Natural killer cell (primary cell): Measurements from ENCODE around the gene PPL. TPM values are rescaled to one million over a fixed set of nuclear protein-coding genes. Genes with fewer than 3 reads are reported as not detected.

Experiments
- ATAC-seq, 3 donors: fragments of 150-1000 bp in 2 of 3; fragments of 200-7000 bp in 1 of 3; cut with Tn5 transposase; 1 replicate in 1 of 3; 2 replicates in 2 of 3; pipeline ENCODE4 v1.10.0; 2021; ENCODE audit warnings: mild to moderate bottlenecking in 2 of 3, moderate library complexity in 2 of 3
- DNase-seq, 2 donors: peaks; one replicate each; pipeline versions ENCODE4 v3.0.0 to v3.0.0-alpha.2; 2013 to 2021; ENCODE audit warnings: mixed read lengths in 1 of 2
- H3K27ac ChIP-seq: one replicate; pipeline ENCODE4 v1.5.1; 2013; ENCODE audit warnings: mild to moderate bottlenecking, low read length
- H3K27me3 ChIP-seq: one replicate; pipeline ENCODE4 v1.6.1; 2013; ENCODE audit warnings: low read length; ENCODE audit not compliant: control insufficient read depth, insufficient read depth
- H3K36me3 ChIP-seq: one replicate; pipeline ENCODE4 v1.6.1; 2013; ENCODE audit warnings: low read length; ENCODE audit not compliant: control insufficient read depth, insufficient read depth
- H3K4me1 ChIP-seq: one replicate; pipeline ENCODE4 v1.6.1; 2013; ENCODE audit warnings: low read length; ENCODE audit not compliant: control insufficient read depth, insufficient read depth
- H3K4me3 ChIP-seq: one replicate; pipeline ENCODE4 v1.5.1; 2013; ENCODE audit warnings: low read length
- H3K9me3 ChIP-seq: one replicate; pipeline ENCODE4 v1.6.1; 2013; ENCODE audit warnings: low read length; ENCODE audit not compliant: control insufficient read depth, insufficient read depth
- H3K27ac Mint-ChIP-seq, 2 donors: one replicate each; pipeline ENCODE4 v1.8.0; 2022; ENCODE audit warnings: mild to moderate bottlenecking in 2 of 2, mixed read lengths in 2 of 2, moderate library complexity in 1 of 2
- H3K27me3 Mint-ChIP-seq, 2 donors: one replicate each; pipeline ENCODE4 v1.8.0; 2022; ENCODE audit warnings: low read depth in 2 of 2, mixed read lengths in 2 of 2
- H3K36me3 Mint-ChIP-seq: one replicate; pipeline ENCODE4 v1.8.0; 2022; ENCODE audit warnings: mixed read lengths
- H3K4me1 Mint-ChIP-seq, 2 donors: one replicate each; pipeline ENCODE4 v1.8.0; 2022; ENCODE audit warnings: mixed read lengths in 2 of 2
- H3K4me3 Mint-ChIP-seq: one replicate; pipeline ENCODE4 v1.8.0; 2022; ENCODE audit warnings: mild to moderate bottlenecking, moderate library complexity, mixed read lengths
- H3K9me3 Mint-ChIP-seq, 2 donors: one replicate each; pipeline ENCODE4 v1.8.0; 2022; ENCODE audit warnings: mixed read lengths in 2 of 2
- CTCF ChIP-seq: fragments of 200-600 bp; IDR thresholded peaks from one replicate; pipeline ENCODE4 v1.8.0; 2022; ENCODE audit warnings: antibody characterized with exemption
- WGBS: methylation state at CpG from one replicate; pipeline ENCODE4 v1.1.7; 2013; ENCODE audit warnings: missing lambda C conversion rate; ENCODE audit not compliant: insufficient coverage; 5-methylcytosine and 5-hydroxymethylcytosine counted together
- intact Hi-C: fragments of 100-400 bp; cut with micrococcal nuclease; formaldehyde crosslinking; loops from one replicate; pipeline ENCODE4 v1.14.2; 2022
- total RNA-seq, 4 donors: library from RNA; stranded (reverse); fragments of 120-200 nt in 1 of 4; gene quantifications; one replicate each; pipeline versions ENCODE4 v1.2.3 to v1.2.4, GENCODE V29; 2013 to 2022

The PPL gene
- total RNA-seq, 3 donors from 2014 or later (not counting 1 experiment from before 2014, with no cell fraction given) = not detected

- ATAC-seq (no peak), DNase-seq (no peak)
- no peak overlapping the region for H3K4me3 ChIP-seq
- H3K27ac ChIP-seq = no peak overlapping the region
- H3K9me3 ChIP-seq = no peaks in the 10 kb centered on the region
- H3K27me3 ChIP-seq = no peaks in the 10 kb centered on the region
- no peak overlapping the region for H3K4me3 Mint-ChIP-seq
- no peaks in the 10 kb centered on the region for H3K27me3 Mint-ChIP-seq
- intact Hi-C loops = no loop called here
- 89% methylated on average over 12 of the region's 14 CpGs for WGBS
- no peak for TF ChIP-seq CTCF
- no peak overlapping the region for H3K27ac Mint-ChIP-seq
- H3K9me3 Mint-ChIP-seq = no peaks in the 10 kb centered on the region
- H3K36me3 ChIP-seq = peaks cover 73% of the 10 kb centered on the region
- H3K36me3 Mint-ChIP-seq = peaks cover 30% of the 10 kb centered on the region
- H3K4me1 ChIP-seq = no peaks in the 10 kb centered on the region
- H3K4me1 Mint-ChIP-seq = peaks cover 10 to 12% of the 10 kb centered on the region in 2 donors
Observed at GRCh38 chr16:4882000-4882632, 54.8 kb downstream of the PPL start.

DNA sequence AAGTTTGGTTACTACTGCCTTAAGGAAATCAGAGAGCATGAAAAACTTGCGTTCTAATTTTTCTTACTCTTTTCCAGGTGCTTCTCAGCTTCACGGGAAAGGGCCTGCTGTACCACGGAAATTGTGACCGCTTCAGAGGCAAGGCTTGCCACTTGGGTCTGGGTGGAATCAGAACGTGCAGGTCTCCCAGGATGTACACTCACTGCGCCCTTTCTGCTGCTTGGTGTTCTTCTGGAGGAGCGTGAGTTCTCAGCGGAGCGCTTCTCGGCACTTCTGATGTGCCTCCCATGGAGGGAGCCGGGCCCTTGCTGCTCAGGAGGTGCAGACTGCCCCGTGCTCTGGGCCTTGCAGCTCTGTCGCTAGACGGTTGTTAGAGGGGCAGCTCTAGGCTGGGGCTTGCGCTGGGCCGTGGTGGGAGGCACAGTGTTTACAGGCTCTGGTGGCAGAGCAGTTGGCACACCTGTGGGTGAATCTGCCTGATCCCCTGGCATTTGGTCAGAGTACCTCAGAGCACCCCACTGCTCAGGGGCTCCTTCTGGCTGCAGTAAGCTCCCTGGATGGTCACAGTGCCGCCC, 56.9 kb downstream of the PPL start:
- Mint-ChIP-seq H3K4me1 (peaks cover 0 to 2% of the 10 kb centered on the region in 2 donors), H3K36me3 (peaks cover 20% of the 10 kb centered on the region), H3K27me3 (no peaks in the 10 kb centered on the region), H3K27ac (no peak overlapping the region), H3K9me3 (no peaks in the 10 kb centered on the region), H3K4me3 (no peak overlapping the region)
- Histone ChIP-seq H3K4me1 (no peaks in the 10 kb centered on the region), H3K36me3 (peaks cover 77% of the 10 kb centered on the region), H3K27ac (no peak overlapping the region), H3K27me3 (no peaks in the 10 kb centered on the region), H3K9me3 (no peaks in the 10 kb centered on the region), H3K4me3 (no peak overlapping the region)
- DNase-seq = no peak
- intact Hi-C loops = no loop called here
- TF ChIP-seq CTCF = no peak
- no peak for ATAC-seq
- 98% methylated on average over 17 of the region's 17 CpGs for WGBS

GRCh38 chr16:4879049-4879448, 57.9 kb downstream of the PPL start:
- H3K4me1 Mint-ChIP-seq = peaks cover 0 to 5% of the 10 kb centered on the region in 2 donors
- DNase-seq (no peak), ATAC-seq (no peak)
- H3K36me3 Mint-ChIP-seq = peaks cover 10% of the 10 kb centered on the region
- Histone ChIP-seq H3K27me3 (no peaks in the 10 kb centered on the region), H3K27ac (no peak overlapping the region), H3K4me3 (no peak overlapping the region), H3K9me3 (no peaks in the 10 kb centered on the region), H3K4me1 (no peaks in the 10 kb centered on the region), H3K36me3 (peaks cover 81% of the 10 kb centered on the region)
- WGBS = no CpG with 5 or more reads among the region's 4 CpGs
- no peak for TF ChIP-seq CTCF
- no peaks in the 10 kb centered on the region for H3K9me3 Mint-ChIP-seq
- intact Hi-C loops = no loop called here
- H3K27ac Mint-ChIP-seq = no peak overlapping the region
- H3K4me3 Mint-ChIP-seq = no peak overlapping the region
- no peaks in the 10 kb centered on the region for H3K27me3 Mint-ChIP-seq

DNA sequence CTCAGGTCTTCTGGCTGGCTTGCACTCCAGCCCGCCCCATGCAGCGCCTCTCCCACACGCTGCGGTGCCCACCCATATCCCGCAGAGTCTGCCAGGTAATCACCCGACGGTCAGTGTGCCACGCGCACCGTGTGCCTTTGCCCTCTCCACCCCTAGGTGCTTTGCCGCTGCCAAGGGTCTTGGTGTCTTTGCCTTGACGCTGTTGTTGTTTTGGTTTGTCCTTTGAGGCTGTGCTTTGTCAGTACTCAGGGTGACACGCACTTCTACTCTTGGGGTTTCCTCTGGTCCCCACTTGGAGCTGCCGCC, 59.6 kb downstream of the PPL start:
- Histone ChIP-seq H3K27ac (no peak overlapping the region), H3K36me3 (peaks cover 80% of the 10 kb centered on the region), H3K27me3 (no peaks in the 10 kb centered on the region), H3K4me3 (no peak overlapping the region), H3K4me1 (no peaks in the 10 kb centered on the region), H3K9me3 (no peaks in the 10 kb centered on the region)
- Mint-ChIP-seq H3K9me3 (no peaks in the 10 kb centered on the region), H3K36me3 (peaks cover 14% of the 10 kb centered on the region), H3K27me3 (no peaks in the 10 kb centered on the region), H3K27ac (no peak overlapping the region), H3K4me3 (no peak overlapping the region), H3K4me1 (peaks cover 0 to 5% of the 10 kb centered on the region in 2 donors)
- TF ChIP-seq CTCF = no peak
- WGBS = 97% methylated on average over 14 of the region's 14 CpGs
- DNase-seq = no peak
- no peak for ATAC-seq
- intact Hi-C loops = no loop called here
